ENCODE measurements around the gene FAM3A.
"Not testable (repeated sequence)": the region's sequence is repeated elsewhere in the genome, so short reads cannot be mapped to it uniquely, and the experiment has no call there.

FAM3A gene

DNA sequence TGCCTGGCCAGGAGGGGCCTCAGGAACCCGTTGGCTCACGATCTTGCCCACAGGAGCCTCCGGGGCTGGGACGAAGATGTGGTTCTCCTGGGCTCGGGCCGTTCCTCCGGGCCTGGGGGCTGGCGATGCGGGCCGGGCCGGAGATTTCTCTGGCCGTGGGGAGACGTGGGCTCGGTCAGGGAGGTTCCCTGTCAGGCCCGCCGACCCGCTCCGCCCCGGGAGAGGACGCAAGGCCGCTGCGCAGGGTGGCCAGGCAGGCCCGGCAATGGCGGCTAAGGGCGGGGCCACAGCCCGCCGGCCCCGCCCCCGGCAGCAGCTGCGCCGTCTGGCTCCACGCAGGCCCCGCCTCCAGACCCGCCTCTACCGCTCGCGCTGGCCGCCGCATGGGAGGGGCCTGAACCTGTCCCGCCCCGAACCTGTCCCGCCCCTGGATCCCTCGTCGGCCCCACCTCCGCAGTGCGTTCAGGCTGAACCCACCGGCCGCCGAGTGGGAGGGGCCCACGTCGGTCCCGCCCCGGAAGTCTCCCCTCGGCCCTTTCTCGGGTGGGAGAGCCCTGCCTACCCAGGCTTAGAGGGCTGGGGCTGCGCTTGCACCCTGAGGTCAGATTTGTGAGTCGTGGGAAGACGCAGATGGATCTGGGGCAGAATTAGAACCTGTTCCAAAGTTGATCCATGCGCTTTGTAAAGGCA lies at the start of gene FAM3A:
FAM3A (minus strand) TSS at position 267 of the 690 bp plus-strand sequence. CDS start 460 bp downstream, outside the sequence.
- peak; percentile 95 for DNase-seq

- not testable (repeated sequence) for DNase-seq
These were observed 46.3 kb upstream of the FAM3A start for GRCh38 chrX:154562295-154562694.

DNA sequence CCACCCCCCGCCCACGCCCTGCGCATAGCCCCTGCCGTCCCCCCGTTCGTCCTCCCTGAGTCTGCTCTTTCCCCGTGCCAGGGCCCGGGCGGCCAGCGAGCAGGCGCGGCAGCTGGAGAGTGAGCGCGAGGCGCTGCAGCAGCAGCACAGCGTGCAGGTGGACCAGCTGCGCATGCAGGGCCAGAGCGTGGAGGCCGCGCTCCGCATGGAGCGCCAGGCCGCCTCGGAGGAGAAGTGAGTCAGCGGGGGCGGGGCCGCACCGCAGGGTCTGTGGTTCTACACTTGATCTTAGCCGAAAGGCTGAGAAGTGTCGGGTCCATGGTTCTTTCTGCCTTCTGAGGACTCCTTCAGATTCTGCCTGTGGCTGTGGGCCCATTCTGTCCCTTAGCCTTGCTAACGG lies 44.3 kb upstream of the FAM3A start:
- not testable (repeated sequence) for DNase-seq

DNA sequence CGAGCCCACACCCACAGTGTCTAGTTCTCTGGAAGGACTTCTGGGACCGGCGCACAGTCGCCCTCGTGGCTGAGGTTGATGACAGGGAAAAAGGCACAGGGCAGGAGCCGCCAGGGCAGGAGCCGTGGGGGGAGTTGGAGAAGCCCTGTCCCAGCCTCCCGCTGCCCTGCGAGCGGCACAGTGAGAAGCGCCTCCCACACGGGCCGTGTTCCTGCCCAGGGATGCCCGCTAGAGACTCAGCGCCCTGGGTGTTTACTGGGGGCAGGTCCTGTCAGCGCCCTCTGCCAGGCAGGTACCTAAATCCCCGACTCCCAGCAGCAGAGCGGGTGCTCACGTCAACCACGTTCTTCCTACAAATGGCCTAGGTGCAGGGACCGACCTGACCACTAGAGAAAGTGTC lies 42.9 kb upstream of the FAM3A start:
- not testable (repeated sequence) for DNase-seq

DNA sequence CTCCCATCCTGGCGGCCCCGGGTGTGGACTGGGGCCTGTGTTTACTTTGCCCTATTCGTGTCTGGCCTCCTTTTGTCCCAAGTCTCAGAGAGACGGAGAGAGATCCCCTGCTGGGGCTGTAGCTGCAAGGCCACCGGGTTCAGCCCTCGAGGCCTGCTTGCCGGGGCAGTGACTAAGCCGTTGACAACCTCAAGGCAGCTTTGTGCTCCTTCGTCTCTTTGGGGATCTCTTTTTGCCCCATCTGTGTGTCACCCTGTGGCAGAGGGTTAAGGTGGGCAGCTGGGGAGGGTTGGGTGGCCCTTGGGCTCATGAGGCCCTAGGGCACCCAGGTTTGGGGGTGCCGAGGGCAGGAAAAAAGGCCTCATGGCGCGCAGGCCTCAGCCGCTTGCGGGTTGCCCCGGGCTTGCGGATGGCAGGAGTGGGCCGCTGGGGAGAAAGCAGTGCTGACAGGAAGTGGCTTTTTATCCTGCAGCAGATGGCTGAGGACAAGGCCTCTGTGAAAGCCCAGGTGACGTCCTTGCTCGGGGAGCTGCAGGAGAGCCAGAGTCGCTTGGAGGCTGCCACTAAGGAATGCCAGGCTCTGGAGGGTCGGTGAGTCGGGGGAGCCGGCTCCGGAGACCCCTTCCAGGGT lies 42.1 kb upstream of the FAM3A start:
- DNase-seq, result not testable (repeated sequence)

DNA sequence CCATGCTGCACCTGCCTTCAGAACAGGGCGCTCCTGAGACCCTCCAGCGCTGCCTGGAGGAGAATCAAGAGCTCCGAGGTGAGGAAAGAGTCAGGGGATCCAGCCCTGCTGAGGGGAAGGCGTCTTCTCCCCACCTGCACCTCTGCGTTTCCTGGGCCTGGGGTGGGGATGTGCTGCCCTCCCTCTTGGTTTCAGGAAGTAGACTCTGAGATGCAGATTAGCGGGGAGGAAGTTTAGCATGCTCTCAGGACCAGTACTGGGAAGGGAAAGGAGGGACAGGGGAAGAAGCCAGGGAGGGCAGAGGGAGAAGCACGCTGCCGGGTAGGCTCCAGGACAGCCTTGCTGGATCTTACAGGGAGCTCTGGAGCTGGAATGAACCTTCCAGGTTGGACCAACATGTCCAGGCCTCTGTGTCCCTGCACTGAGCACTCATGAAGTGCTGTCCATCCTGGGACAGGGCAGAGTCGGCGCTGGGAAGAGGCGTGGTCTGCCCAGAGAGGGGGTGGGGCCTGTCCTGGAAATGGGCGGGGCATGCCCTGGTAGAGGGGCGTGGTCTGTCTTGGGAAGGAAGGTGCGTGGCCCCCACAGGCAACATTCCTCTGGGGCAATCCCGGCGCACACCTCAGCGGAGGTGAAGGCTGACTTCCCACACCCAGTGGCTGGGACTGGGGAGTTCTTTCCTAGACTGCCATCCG lies 36.2 kb upstream of the FAM3A start:
- DNase-seq, result not testable (repeated sequence)

DNA sequence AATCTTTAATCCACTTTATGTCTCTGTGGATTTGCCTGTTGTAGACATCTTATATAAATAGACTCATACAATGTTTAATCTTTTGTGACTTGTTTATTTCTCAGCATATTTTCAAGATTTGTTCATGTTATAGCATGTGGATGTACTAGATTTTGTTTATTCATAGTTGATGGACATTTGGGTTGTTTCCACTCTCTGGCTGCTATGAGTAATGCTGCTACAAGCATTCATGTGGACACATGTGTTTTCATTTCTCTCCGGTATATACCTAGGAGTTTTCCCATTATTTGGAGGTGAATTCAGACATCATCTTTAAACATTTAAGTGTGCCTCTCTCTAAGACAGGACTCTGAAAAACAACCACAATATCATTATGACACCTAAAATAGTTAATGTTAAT lies 33.7 kb upstream of the FAM3A start:
- DNase-seq, result no peak

GRCh38 chrX:154548028-154548316 lies 31.9 kb upstream of the FAM3A start:
- no peak for DNase-seq

DNA sequence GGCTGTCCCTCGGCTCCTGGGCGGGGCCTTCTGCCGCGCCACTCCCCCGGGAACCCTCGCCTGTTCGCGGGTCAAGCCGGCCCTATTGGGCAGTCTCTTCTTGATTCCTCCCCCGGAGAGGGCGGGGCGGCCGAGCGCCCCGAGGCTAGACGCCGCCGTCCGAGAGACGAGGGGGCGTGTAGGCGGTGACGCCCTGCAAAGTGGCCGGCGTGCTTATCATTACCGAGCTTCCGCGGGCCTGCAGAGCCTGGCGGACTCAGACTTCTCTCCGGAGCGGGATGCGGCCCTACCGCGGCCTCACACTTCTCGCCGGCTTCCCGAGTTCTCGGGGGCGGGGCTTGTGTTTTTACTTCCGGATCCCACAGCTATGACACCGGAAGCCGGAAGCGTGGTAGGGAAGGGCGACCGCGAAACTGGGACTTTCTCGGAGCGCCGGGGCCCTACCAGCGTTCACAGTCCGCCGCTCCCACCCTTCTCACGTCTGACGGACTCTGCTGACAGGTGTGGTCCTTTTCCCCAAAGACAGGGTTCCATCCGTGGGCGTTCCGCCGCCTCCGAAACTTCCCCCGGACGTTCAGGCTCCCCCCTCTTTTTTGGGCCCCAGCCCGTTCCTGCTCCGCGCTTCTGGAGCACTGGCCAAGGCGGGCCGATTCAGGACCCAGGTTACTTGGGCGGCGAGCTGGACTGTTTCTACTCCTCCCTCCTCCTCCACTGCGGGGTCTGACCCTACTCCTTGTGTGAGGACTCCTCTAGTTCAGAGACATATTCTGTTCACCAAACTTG lies 31.4 kb upstream of the FAM3A start, which contains the start of gene IKBKG:
IKBKG (plus strand) TSS at position 376 of the 783 bp plus-strand sequence. CDS start 4,383 bp downstream, outside the sequence.
- DNase-seq, result peak; percentile 94

- DNase-seq, result no peak
These were observed 30.6 kb upstream of the FAM3A start, which contains the start of gene G6PD for GRCh38 chrX:154546354-154547244. Gene G6PD, minus strand, starts transcription at chrX:154546846. Its CDS starts 691 bp downstream, at chrX:154546155.

- no peak for DNase-seq
These were observed 29.7 kb upstream of the FAM3A start for GRCh38 chrX:154545673-154546274.

DNA sequence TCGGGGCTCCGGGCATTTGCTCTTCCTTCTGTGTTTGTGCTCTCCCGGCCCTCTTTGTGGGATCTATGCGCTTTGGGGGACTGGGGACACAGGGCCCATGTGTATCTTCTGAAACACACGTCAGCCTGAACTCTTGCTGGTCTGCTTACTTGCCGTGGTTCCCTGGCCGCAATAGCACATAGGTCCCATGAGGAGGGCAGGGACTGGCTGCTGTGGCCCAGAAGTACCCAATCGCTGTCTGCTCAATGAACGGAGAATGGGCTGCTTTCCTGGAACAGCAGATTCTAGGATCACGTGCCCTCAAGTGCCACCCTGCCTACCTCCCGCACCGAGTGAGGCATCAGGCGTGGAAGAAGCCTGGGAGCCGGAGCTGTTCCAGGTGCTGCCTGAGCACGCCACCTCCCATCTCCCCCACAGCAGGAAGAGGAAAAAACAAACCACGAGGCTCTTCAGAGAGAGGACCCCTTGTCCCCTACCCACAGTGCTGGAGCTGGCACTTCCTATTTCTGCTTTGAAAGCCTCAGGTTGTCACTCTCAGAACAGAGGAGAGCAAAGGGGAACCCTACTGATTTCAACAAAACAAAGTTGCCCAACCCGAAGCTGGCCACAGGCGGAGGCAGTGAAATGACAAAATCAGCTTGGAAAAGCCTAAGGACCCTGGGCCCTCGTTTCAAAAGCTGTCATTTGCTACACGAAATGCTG lies 26.8 kb upstream of the FAM3A start:
- DNase-seq, result no peak

GRCh38 chrX:154541896-154542722 lies 26.1 kb upstream of the FAM3A start:
- DNase-seq, result no peak

DNA sequence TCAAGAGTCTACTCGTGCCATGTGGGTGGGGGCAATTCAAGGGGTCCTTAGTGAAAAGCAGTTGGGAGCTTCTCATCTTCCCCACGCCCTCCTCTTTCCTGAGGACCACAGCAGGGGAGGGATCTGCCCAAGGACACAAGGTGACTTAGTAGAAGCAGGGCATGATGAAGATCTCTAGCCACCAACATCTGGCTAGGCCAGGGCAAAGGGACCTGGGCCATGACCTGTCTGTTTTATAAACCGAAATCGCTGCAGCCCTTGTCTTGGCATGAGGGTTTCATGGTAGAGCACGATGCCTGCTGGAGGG lies 25.5 kb upstream of the FAM3A start:
- DNase-seq, result no peak

- DNase-seq, result peak; percentile 84
These were observed 25.0 kb upstream of the FAM3A start for GRCh38 chrX:154540897-154541535.

DNA sequence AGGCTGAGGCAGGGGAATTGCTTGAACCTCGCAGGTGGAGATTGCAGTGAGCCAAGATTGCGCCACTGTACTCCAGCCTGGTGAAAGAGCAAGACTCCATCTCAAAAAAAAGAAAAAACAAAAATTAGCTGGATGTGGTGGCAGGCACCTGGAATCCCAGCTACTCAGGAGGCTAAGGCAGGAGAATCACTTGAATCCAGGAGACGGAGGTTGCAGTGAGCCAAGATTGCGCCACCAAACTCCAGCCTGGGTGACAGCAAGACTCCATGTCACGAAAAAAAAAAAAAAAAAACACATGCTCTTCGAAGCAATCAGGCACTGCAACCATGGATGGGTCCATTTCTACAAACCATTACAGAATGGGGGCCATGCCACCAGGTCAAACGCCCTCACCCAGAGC lies 24.3 kb upstream of the FAM3A start:
- DNase-seq, result not testable (repeated sequence)

GRCh38 chrX:154539077-154539476 lies 23.0 kb upstream of the FAM3A start:
- no peak for DNase-seq

DNA sequence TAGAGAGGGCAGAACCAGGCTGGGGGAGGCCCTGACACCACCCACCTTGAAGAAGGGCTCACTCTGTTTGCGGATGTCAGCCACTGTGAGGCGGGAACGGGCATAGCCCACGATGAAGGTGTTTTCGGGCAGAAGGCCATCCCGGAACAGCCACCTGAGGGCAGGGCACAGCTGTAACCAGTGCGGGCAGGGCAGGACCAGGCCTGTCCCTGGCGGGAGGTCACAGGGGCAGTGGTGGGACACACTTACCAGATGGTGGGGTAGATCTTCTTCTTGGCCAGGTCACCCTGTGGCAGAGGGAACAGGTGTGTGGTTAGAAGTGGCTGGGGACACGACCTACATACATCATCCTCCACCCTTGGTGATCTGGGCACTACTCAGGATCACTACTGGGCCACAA lies 19.9 kb upstream of the FAM3A start:
- DNase-seq, result no peak

DNA sequence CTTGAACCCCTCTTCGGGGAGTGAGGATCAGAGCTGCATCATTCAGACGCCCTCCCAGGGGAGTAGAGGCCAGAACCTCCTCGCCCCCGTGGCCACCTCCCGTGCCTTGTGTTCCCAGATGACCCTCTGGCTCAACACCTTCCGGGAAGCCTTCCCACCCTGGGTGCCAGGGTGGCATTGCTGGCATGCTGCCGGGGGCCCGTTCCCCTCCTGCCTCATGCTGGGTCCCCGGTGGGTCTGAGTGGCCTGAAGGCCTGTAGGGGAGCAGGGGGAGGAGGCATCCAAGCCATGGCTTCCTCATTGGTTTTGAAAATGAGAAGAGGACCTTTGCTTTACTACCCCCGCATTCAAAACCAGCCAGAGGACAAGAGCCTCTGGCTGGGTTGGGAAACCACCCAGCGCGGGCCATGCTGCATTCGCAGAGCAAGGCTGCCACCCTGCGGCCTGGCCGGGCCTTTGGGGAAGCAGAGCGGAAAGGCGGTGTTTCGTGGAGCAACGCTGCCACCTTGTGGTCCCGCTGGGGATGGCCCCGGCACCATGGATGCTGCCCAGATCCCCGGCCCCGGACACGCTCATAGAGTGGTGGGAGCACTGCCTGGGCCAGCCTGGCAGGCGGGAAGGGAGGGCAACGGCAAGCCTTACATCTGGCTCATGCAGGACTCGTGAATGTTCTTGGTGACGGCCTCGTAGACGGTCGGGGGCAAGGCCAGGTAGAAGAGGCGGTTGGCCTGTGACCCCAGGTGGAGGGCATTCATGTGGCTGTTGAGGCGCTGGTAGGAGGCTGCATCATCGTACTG lies 18.7 kb upstream of the FAM3A start:
- DNase-seq, result peak; percentile 89
